ENCODE data around the gene IFT22.

GRCh38 chr7:101328159-101328558 is 6.5 kb upstream of the IFT22 start:
- TF ChIP-seq CTCF (IDR thresholded peaks at IDR 0.05) (no peak), EP300 (IDR thresholded peaks at IDR 0.05) (no peak), POLR2AphosphoS5 (IDR thresholded peaks at IDR 0.05) (no peak), POLR2A (IDR thresholded peaks at IDR 0.05) (no peak)

Data from suprapubic skin (tissue), 4 donors.